ENCODE data around the gene AGBL4. TPM values are rescaled to one million over a fixed set of nuclear protein-coding genes. Genes with fewer than 3 reads are reported as not detected.

AGBL4 gene
- polyA plus RNA-seq, 3 donors = 1.00 to 1.2 (median 1.0) TPM

Other genes starting within 250 kb of the AGBL4 start
- 1 to 10 TPM; 3.0 to 4.6 (median 3.9) TPM for gene ELAVL4, start 85.0 kb upstream of the AGBL4 start, polyA plus RNA-seq (ENCODE audit: insufficient read length in 3 of 3)